NCI-H2196 (cell line): Measurements from ENCODE around the gene CADM1.

Source experiments
- DNase-seq: peaks from one replicate; lab custom pipeline; 2025; ENCODE audit not compliant: unreplicated experiment; lab: John Stamatoyannopoulos, UW

Gene CADM1

GRCh38 chr11:115190196-115190595 lies 314.0 kb downstream of the CADM1 start:
- no peak for DNase-seq

- DNase-seq: no peak
Observed at GRCh38 chr11:115188898-115189278, 315.3 kb downstream of the CADM1 start.

- DNase-seq: no peak
Observed at GRCh38 chr11:115188188-115188897, 315.9 kb downstream of the CADM1 start.

GRCh38 chr11:115185931-115186330 lies 318.3 kb downstream of the CADM1 start:
- no peak for DNase-seq

- DNase-seq: no peak
Observed at GRCh38 chr11:115185507-115185906, 318.7 kb downstream of the CADM1 start.

- DNase-seq: no peak
Observed at GRCh38 chr11:115184901-115185300, 319.3 kb downstream of the CADM1 start.

GRCh38 chr11:115183830-115184229 lies 320.4 kb downstream of the CADM1 start:
- no peak for DNase-seq

- no peak for DNase-seq
Observed at GRCh38 chr11:115183136-115183535, 321.1 kb downstream of the CADM1 start.

- no peak for DNase-seq
Observed at GRCh38 chr11:115182282-115182955, 321.8 kb downstream of the CADM1 start.

- no peak for DNase-seq
Observed at GRCh38 chr11:115181538-115181937, 322.7 kb downstream of the CADM1 start.

GRCh38 chr11:115180272-115180671 lies 323.9 kb downstream of the CADM1 start:
- no peak for DNase-seq

- no peak for DNase-seq
Observed at GRCh38 chr11:115179636-115180035, 324.6 kb downstream of the CADM1 start.

- no peak for DNase-seq
Observed at GRCh38 chr11:115178705-115179104, 325.5 kb downstream of the CADM1 start.

GRCh38 chr11:115173136-115173535 lies 331.1 kb downstream of the CADM1 start:
- DNase-seq: no peak

GRCh38 chr11:115170133-115170815 lies 333.9 kb downstream of the CADM1 start:
- DNase-seq: peak; percentile 58

GRCh38 chr11:115169251-115169650 lies 335.0 kb downstream of the CADM1 start:
- no peak for DNase-seq

GRCh38 chr11:115168686-115169085 lies 335.5 kb downstream of the CADM1 start:
- DNase-seq: no peak

GRCh38 chr11:115168229-115168671 lies 336.0 kb downstream of the CADM1 start:
- DNase-seq: peak; percentile 11

- no peak for DNase-seq
Observed at GRCh38 chr11:115167456-115167855, 336.8 kb downstream of the CADM1 start.

- no peak for DNase-seq
Observed at GRCh38 chr11:115166820-115167219, 337.4 kb downstream of the CADM1 start.

- no peak for DNase-seq
Observed at GRCh38 chr11:115164774-115165173, 339.4 kb downstream of the CADM1 start.

GRCh38 chr11:115162919-115163318 lies 341.3 kb downstream of the CADM1 start:
- no peak for DNase-seq
